ENCODE measurements around the gene KRT78.

Gene KRT78

DNA sequence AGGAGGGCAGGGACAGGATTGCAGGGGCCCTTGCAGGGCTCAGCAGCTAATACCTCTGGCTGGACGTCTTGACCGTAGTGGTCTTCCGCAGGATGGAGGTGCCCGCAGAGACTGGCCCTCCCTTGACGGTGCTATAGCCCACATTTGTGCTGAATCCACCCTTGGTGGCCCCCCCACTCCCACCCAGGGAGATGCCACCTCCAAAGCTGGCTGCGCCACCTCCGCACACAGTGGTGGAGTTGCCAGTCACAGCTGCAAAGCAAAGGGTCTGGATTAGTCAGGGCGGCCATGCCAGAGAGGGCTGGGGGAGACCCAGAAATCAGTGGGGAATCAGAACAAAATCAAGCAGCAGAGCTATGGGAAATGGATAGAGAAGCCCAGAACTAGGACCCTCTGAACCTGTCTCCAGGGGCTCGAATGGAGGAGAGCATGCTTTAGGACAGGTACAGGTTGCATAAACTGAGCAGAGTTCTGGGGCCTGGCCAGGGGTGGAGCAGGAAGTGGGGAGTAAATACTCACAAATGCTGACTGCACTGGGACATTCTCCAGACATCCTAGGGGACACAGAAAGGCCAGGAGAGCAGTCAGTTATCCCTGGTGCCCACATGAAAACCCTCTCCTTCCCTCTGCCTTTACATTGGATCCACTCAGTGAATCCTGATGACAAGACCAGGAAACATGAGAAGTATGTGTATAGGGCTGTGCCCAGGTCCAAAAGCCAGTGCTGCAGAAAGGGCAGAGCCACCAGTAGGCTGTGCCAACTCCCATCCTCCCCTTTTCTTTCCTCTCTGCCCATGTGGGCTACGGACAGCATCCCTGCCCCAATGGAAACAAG, 26.8 kb downstream of the KRT78 start:
- DNase-seq, result no peak

- DNase-seq, result no peak
These were observed 27.6 kb downstream of the KRT78 start for GRCh38 chr12:52821071-52821730.

DNA sequence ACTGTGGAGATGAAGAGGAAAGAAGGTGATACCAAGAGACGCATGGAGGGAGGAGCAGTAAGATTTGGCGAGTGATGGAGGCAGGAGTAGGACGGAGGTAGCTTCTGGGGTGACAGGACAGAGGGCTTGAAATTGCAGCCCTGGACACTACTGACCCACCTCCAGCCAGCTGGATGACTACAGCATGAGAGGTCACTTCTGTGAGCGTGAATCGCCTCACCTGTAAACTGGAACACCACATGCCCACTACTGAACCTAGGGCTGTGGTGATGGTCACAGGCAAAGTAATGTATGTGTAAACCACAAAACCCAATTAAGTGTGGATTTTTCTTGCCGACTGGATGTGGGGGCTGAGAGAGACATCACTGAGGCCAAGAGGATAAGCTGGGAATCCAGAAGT, 28.3 kb downstream of the KRT78 start:
- DNase-seq, result no peak

DNA sequence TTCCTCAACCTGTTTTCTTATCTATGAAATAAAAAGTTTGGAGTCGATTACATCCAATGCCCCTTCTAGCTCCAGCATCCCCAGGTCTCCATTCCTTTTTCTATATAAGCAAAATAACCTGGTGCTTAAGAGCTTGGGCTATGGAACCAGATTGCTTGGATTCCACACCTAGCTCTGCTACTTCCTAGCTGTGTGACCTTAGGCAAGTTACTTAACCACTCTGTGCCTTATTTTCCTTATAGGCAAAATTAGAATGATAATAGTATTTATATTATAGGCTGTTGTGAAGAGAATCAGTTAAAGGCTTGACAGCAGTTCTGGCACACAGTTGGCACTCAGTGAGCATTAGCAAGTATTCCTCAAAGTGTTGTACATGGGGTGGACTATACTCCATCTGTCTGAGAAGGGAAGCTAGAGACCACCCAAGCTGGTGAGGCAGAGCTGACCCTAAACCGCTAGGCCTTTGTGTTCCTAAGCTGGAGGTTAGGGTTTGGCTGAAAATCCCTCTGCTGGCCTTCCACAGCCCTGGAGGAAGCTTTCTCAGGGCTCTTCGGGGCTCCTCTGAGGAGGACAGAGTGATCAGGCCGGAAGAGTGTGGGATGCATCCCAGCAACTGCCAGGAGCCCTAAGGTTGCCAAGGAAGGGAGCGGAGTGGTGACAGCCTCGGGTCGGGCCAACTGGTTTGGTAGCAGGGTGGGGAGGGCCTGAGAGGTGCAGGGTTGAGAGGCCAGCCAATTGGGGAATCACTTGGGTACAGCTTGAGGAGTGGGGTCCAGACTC, 28.9 kb downstream of the KRT78 start:
- no peak for DNase-seq

DNA sequence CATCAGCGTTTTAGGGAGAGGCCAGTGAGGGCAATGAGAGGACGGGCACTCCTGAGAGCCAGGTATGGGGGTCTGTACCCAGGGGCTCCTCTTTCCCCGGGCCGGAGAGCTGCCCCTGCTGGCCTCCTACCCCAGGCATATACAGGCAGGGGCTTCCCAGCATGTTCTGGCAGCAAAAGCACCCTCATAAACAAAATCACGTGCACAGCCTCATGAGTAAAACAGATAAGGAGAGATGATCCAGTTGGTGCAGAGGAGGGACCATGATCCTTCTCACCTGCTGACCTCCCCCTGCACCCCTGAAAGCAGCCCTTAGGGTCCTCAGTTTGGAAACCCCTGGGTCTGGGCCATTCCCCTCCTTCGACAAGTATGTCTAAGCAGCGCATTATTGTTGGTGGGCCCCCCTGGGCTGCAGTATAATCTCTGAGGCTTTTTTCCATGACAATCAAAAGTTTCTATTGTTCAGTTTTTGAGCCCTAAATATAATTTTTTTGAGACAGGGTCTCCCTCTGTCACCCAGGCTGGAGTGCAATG, 29.8 kb downstream of the KRT78 start:
- no peak for DNase-seq

DNA sequence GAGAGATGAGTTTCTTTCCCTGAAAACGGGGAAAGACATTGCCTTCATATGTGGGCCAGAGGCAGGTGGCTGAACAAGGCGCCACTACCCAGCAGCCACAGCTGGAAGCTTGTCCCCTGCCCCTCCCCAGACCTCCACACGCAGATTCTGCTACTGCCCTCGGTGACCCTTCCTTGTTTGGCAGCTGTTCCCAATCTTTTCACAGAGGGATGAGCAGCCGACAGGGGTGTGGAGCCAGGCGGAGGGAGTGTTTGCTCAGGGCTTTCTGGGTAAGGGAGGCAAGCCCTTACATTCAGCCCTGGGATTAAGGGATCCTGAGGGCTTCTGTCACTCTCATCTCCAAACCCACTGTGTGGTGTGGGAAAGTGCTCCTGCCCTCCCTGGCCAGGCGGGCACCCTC, 30.4 kb downstream of the KRT78 start:
- no peak for DNase-seq

DNA sequence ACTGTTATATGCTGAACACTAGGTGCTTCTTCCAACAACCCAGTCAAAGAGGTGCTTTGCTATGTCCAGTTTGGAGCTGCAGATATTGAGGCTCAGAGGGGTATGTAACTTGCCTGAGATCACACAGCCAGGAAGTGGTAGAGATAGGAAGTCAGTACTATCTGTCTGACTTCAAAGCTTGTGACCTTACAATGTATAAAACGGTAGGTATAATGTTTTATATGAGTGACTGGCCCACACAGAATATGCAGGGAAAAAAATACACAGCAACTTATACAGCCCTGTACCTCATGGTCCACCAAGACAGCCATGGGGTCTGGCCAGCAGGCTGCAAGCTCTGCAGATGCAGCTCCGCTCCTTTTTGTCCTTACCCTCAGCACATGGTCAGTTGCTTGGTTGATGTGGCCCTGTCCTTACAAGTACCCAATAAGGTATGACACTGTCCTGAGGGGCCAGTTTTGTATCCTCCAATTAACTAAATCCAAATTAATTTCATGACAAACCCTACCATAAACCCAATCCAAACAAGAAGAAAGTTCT, 31.0 kb downstream of the KRT78 start:
- DNase-seq, result no peak

DNA sequence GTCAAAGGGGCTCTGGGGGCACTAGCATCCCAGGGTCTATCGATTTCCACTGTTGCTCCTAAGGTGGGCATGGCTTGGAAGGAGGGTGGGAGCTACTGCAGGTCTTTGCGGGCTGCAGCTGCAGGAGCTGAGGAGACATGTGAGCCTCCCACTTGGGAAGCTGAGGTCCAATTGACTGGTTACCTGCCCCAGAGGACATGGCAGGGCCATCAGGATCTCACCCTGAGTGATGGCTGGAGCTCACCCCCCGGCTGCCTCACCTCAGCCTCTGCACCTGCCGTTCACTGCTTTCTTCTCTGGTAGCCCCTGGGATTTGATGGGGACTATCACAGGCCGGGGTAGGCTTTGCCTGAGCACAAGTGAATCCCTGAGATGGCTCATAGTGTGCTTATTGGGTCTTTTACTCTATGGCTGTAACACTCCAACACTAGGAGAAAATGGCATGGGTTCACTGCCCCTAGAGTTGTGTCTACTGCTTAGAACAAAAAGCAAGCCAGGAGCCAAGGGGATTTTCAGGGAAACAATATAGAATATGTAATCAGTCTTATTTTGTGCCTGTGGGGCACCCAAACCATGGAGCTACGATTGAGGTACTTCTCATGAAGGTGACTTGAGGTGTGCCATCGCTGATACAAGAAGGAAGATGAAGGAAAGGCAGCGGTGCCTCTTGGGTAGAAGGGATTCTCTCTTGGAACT, 31.6 kb downstream of the KRT78 start:
- no peak for DNase-seq

DNA sequence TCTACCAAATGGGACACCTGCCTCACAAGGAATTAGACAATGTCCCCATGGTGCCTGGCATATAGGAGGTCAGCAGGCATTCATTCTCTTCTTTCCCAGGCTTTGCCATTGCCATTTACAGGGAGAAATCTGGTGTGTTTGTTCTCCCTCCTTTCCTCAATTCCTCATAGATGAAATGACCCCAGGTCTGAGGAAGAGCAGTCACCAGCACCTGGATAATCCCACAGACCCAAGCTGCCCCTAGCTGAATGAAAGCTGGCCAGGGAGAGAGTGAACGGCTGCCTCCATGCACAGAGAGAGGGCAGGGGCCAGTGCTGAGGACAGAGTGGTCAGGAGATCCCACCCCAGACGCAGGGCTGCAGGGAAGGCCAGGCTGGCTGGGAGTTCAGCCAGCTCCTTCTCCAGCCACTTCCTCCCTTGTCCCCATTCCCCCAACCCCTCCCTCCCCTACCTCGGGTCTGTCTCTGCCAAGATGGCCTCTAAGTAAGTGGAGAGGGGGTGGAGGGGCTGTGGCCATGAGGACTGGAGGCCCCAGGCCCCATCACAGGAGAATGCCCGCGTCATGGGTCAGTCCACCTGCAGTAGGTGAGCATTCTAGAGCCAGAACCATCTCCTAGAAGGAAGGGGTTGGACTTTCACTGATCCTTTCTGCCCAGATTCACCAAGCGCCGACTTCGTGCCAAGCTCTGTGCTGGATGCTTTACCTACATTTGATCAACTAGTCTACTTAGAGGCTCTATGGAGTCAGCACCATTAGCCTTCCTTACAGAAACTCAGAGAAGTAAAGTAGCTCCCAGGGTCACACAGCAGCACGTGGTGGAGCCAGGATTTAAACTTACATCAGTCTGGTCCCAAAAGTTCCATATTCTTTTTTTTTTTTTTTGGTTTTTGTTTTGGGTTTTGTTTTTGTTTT, 32.9 kb downstream of the KRT78 start:
- no peak for DNase-seq

GRCh38 chr12:52815161-52815560, 33.6 kb downstream of the KRT78 start:
- DNase-seq, result no peak

GRCh38 chr12:52814710-52815155, 34.1 kb downstream of the KRT78 start:
- DNase-seq, result no peak

- DNase-seq, result peak; percentile 42
These were observed 34.7 kb downstream of the KRT78 start, which contains the start of gene KRT4 for GRCh38 chr12:52813885-52814709. KRT4 (minus strand) TSS chr12:52814116; CDS start chr12:52814058, 58 bp downstream.

GRCh38 chr12:52813203-52813819, 35.5 kb downstream of the KRT78 start:
- no peak for DNase-seq

GRCh38 chr12:52812749-52813148, 36.0 kb downstream of the KRT78 start:
- no peak for DNase-seq

DNA sequence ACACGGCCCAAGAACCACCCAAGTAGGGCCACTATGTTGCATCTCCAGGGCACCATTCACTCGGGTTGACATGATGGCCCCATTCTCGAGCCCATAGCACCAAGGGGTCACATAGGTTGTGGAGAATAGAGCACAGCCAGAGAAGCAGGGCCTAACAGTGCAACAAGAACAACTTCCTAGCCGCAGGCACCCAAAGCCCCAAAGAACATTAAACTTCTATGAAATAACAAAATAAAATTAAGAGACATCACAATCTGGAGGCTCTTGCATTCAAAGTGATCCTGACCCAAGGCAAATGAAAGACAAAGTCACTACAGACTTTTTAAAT, 36.8 kb downstream of the KRT78 start:
- DNase-seq, result no peak

- no peak for DNase-seq
These were observed 37.4 kb downstream of the KRT78 start for GRCh38 chr12:52811191-52812072.

DNA sequence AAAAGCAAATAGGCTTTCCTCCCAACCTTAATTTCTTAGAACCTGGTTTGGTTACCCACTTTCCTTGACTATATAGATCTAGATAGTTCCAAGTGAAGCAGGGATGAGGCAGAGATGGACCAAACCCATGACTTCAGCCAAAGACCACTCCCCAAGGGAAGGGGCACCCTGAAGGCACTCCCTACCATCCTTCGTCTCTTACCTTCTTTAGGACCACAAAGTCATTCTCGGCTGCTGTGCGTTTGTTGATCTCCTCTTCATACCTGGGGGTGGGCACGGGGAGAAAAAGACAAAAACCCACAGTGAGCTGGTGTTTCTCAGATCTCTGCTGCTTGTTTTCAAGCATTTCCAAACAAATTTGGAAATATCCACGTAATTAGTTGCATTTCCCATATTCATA, 38.2 kb downstream of the KRT78 start:
- DNase-seq, result no peak

DNA sequence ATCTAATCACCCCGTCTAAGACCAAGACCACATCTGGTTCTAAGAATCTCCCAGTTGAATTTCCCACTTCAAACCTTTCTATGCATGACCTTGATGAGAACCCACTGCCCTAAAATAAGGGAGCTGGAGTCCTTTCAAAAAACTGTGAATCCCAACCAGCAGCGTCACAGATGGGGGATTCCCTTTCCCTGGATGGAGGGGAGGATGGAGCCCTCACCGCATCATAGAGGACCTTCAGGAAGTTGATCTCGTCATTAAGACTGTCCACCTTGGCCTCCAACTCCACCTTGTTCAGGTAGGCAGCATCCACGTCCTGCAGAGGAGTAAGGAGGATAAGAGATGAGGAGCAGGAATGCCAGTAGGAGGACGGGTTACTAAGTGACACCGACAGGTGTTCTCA, 39.6 kb downstream of the KRT78 start:
- no peak for DNase-seq

Data from NCI-H510A (cell line).